ENCODE results near the gene MVB12B. TPM values are rescaled to one million over a fixed set of nuclear protein-coding genes. Genes with fewer than 3 reads are reported as not detected.

MVB12B gene
- total and polyA plus RNA-seq, 8 donors, result 2.3 to 21.9 (median 6.4) TPM

GRCh38 chr9:126503333-126504085 lies 176.9 kb downstream of the MVB12B start:
- DNase-seq, result no peak
- TF ChIP-seq EP300 (IDR thresholded peaks at IDR 0.05), result no peak
- no peak for TF ChIP-seq CTCF (IDR thresholded peaks at IDR 0.05)
- TF ChIP-seq POLR2AphosphoS5 (IDR thresholded peaks at IDR 0.05), result no peak
- no peak for TF ChIP-seq POLR2A (IDR thresholded peaks at IDR 0.05)
- Histone ChIP-seq H3K4me3 (no peak overlapping the region), H3K27me3 (peaks cover 0 to 12% (median 0%) of the 10 kb centered on the region in 3 donors), H3K4me1 (peaks cover 22 to 43% (median 36%) of the 10 kb centered on the region in 4 donors), H3K36me3 (peaks cover 12 to 36% (median 26%) of the 10 kb centered on the region in 4 donors), H3K9me3 (no peaks in the 10 kb centered on the region), H3K27ac (no peak overlapping the region)
- WGBS, 5 donors, result 84 to 95% (median 92%) methylated on average over 24 to 28 of the region's 28 CpGs
- intact Hi-C loops (cut with DNase I; ENCODE audit: low total_unique reads), result loop anchor here (5.0 kb wide), 1 partner anchor 54 kb away; no protein-coding TSS in a partner anchor

- peaks cover 16 to 34% (median 27%) of the 10 kb centered on the region in 4 donors for H3K4me1 ChIP-seq
- H3K36me3 ChIP-seq, result peaks cover 12 to 36% (median 26%) of the 10 kb centered on the region in 4 donors
- H3K4me3 ChIP-seq, result no peak overlapping the region
- WGBS, 5 donors, result 90 to 95% (median 93%) methylated on average over 22 to 31 of the region's 31 CpGs
- no peak overlapping the region for H3K27ac ChIP-seq
- H3K27me3 ChIP-seq, result peaks cover 0 to 12% (median 0%) of the 10 kb centered on the region in 3 donors
- no peaks in the 10 kb centered on the region for H3K9me3 ChIP-seq
- intact Hi-C loops (cut with DNase I; ENCODE audit: low total_unique reads), result loop anchor here (5.0 kb wide), 1 partner anchor 53 kb away; no protein-coding TSS in a partner anchor
- no peak for DNase-seq
- TF ChIP-seq EP300 (IDR thresholded peaks at IDR 0.05) (no peak), POLR2AphosphoS5 (IDR thresholded peaks at IDR 0.05) (no peak), POLR2A (IDR thresholded peaks at IDR 0.05) (no peak), CTCF (IDR thresholded peaks at IDR 0.05) (no peak)
Observed at GRCh38 chr9:126504086-126504976, 177.7 kb downstream of the MVB12B start.

GRCh38 chr9:126504977-126505455 lies 178.4 kb downstream of the MVB12B start:
- WGBS, 5 donors, result 92 to 96% (median 94%) methylated on average over 9 to 11 of the region's 11 CpGs
- Histone ChIP-seq H3K4me3 (no peak overlapping the region), H3K36me3 (peaks cover 12 to 36% (median 26%) of the 10 kb centered on the region in 4 donors), H3K27me3 (peaks cover 0 to 14% (median 0%) of the 10 kb centered on the region in 3 donors), H3K4me1 (peaks cover 12 to 28% (median 20%) of the 10 kb centered on the region in 4 donors), H3K27ac (no peak overlapping the region), H3K9me3 (no peaks in the 10 kb centered on the region)
- intact Hi-C loops (cut with DNase I; ENCODE audit: low total_unique reads), result loop anchor here (5.0 kb wide), 1 partner anchor 52 kb away; no protein-coding TSS in a partner anchor
- no peak for DNase-seq
- no peak for TF ChIP-seq POLR2AphosphoS5 (IDR thresholded peaks at IDR 0.05)
- no peak for TF ChIP-seq CTCF (IDR thresholded peaks at IDR 0.05)
- TF ChIP-seq EP300 (IDR thresholded peaks at IDR 0.05), result no peak
- TF ChIP-seq POLR2A (IDR thresholded peaks at IDR 0.05), result no peak
